PC-9 (cell line): ENCODE data around the gene RIPOR2. TPM values are rescaled to one million over a fixed set of nuclear protein-coding genes. Genes with fewer than 3 reads are reported as not detected.
A peak's percentile ranks its signal among the peaks of the same experiment; 100 is the strongest.
"Not testable (repeated sequence)": the region's sequence is repeated elsewhere in the genome, so short reads cannot be mapped to it uniquely, and the experiment has no call there.

Experiments used
- BruUV-seq: library from RNA; stranded (reverse); fragments of 400-500 nt; replicated peaks from 2 replicates; lab custom pipeline; 2021; lab: Mats Ljungman, UMichigan
- CTCF ChIA-PET: fragments of 300-600 bp; sonication (Branson Sonifier 250); formaldehyde crosslinking; loops from one replicate; lab custom pipeline; 2022; ENCODE audit warnings: antibody characterized with exemption; lab: Charles Lee
- POLR2A ChIA-PET: fragments of 300-600 bp; sonication (Branson Sonifier 250); formaldehyde crosslinking; loops from one replicate; lab custom pipeline; 2022; ENCODE audit warnings: antibody characterized with exemption; ENCODE audit not compliant: unreplicated experiment; lab: Charles Lee
- DNase-seq, 2 experiments: peaks; one replicate each; pipeline versions ENCODE4 v3.0.0 to v3.0.0-alpha.2; 2015 to 2022; ENCODE audit warnings: mixed read lengths in 1 of 2
- H2AFZ ChIP-seq: fragments of 200-600 bp; sonication (generic); 2 replicates; pipeline ENCODE4 v1.8.1; 2017; ENCODE audit warnings: antibody characterized with exemption
- H3F3A ChIP-seq: fragments of 200-600 bp; sonication (generic); 2 replicates; pipeline ENCODE4 v1.8.1; 2017; ENCODE audit warnings: antibody characterized with exemption, mild to moderate bottlenecking, low read depth; ENCODE audit not compliant: insufficient read depth
- H3K27ac ChIP-seq: fragments of 200-600 bp; sonication (generic); 2 replicates; pipeline ENCODE4 v1.6.1; 2016; ENCODE audit warnings: mixed run types
- H3K27me3 ChIP-seq: fragments of 200-600 bp; sonication (generic); 2 replicates; pipeline ENCODE4 v1.6.1; 2016; ENCODE audit warnings: low read depth, mixed run types; ENCODE audit not compliant: insufficient read depth
- H3K36me3 ChIP-seq: fragments of 200-600 bp; sonication (generic); 2 replicates; pipeline ENCODE4 v1.6.1; 2016; ENCODE audit warnings: low read depth, mixed run types
- H3K4me1 ChIP-seq: fragments of 200-600 bp; sonication (generic); replicated peaks from 2 replicates; pipeline ENCODE4 v1.6.1; 2016; ENCODE audit warnings: mixed run types; ENCODE audit not compliant: insufficient read depth
- H3K4me2 ChIP-seq: fragments of 200-600 bp; sonication (generic); 2 replicates; pipeline ENCODE4 v1.6.1; 2017; ENCODE audit warnings: mixed run types
- H3K4me3 ChIP-seq: fragments of 200-600 bp; sonication (generic); 2 replicates; pipeline ENCODE4 v1.6.1; 2016; ENCODE audit warnings: mixed run types
- H3K79me2 ChIP-seq: fragments of 200-600 bp; sonication (generic); 2 replicates; pipeline ENCODE4 v1.6.1; 2017; ENCODE audit warnings: low read depth, mixed run types
- H3K9me2 ChIP-seq: fragments of 200-600 bp; sonication (generic); 2 replicates; pipeline ENCODE4 v1.8.1; 2017; ENCODE audit warnings: mild to moderate bottlenecking; ENCODE audit not compliant: insufficient read depth
- H3K9me3 ChIP-seq: fragments of 200-600 bp; sonication (generic); 2 replicates; pipeline ENCODE4 v1.8.1; 2016; ENCODE audit warnings: low read depth; ENCODE audit not compliant: insufficient read depth
- H4K20me1 ChIP-seq: fragments of 200-600 bp; sonication (generic); 2 replicates; pipeline ENCODE4 v1.8.1; 2017; ENCODE audit not compliant: insufficient read depth
- EZH2 ChIP-seq: fragments of 200-600 bp; sonication (generic); IDR thresholded peaks from 2 replicates; pipeline ENCODE4 v1.8.0; 2017; ENCODE audit warnings: antibody characterized with exemption, low read depth
- intact Hi-C: fragments of 100-400 bp; cut with micrococcal nuclease; formaldehyde crosslinking; loops from one replicate; pipeline ENCODE4 v1.10.0; 2022; ENCODE audit not compliant: unreplicated experiment
- total RNA-seq: library from RNA; stranded (reverse); gene quantifications from 2 replicates; pipeline ENCODE4 v1.2.3, GENCODE V29; 2021
- TF ChIP-seq, protein P1 (sequence below): fragments of 200-600 bp; sonication (generic); conservative IDR thresholded peaks from 2 replicates; pipeline ENCODE4 v1.6.1; 2017; ENCODE audit warnings: mixed run types, antibody characterized with exemption, mild to moderate bottlenecking, moderate library complexity

RIPOR2 gene
- total RNA-seq, 1 experiment from 2014 or later, result 0.94 TPM

DNA sequence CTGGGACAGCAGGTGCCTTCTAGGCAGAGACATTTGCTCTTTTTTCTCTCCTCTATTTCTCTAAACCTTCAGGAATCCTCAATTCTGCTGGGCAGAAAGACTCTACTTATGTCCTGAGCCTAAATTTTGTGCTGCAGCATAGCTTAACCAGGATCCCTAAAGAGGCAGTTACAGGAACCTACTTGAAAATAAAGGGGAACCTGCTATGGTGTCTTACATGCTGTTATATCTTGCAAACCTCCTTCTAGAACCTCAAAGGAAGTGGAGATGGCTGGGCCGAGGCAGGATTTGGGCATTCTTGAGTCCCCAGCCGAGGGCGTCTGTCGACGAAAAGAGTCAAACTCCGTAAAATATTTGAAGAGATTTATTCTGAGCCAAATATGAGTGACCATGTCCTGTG lies 178.1 kb downstream of the RIPOR2 start:
- ChIA-PET POLR2A (no interaction called here), CTCF (no interaction called here)
- 0 out of 2 replicates have a peak, but pooled peaks cover 5% of the 10 kb centered on the region for H3K4me1 ChIP-seq
- H3K27me3 ChIP-seq, result no peaks in the 10 kb centered on the region
- H3K9me2 ChIP-seq, result no peaks in the 10 kb centered on the region
- no peak overlapping the region for H3K4me2 ChIP-seq
- no peak overlapping the region for H2AFZ ChIP-seq
- intact Hi-C loops, result no loop called here
- BruUV-seq, result no TSS peak
- H3K79me2 ChIP-seq, result no peaks in the 10 kb centered on the region
- H3K36me3 ChIP-seq, result no peaks in the 10 kb centered on the region
- no peak overlapping the region for H3K4me3 ChIP-seq
- 0 out of 2 replicates have a peak, but pooled peaks cover 6% of the 10 kb centered on the region for H3K9me3 ChIP-seq
- TF ChIP-seq EZH2, result no peak
- TF ChIP-seq, protein P1, sequence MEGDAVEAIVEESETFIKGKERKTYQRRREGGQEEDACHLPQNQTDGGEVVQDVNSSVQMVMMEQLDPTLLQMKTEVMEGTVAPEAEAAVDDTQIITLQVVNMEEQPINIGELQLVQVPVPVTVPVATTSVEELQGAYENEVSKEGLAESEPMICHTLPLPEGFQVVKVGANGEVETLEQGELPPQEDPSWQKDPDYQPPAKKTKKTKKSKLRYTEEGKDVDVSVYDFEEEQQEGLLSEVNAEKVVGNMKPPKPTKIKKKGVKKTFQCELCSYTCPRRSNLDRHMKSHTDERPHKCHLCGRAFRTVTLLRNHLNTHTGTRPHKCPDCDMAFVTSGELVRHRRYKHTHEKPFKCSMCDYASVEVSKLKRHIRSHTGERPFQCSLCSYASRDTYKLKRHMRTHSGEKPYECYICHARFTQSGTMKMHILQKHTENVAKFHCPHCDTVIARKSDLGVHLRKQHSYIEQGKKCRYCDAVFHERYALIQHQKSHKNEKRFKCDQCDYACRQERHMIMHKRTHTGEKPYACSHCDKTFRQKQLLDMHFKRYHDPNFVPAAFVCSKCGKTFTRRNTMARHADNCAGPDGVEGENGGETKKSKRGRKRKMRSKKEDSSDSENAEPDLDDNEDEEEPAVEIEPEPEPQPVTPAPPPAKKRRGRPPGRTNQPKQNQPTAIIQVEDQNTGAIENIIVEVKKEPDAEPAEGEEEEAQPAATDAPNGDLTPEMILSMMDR, result no peak
- no peaks in the 10 kb centered on the region for H4K20me1 ChIP-seq
- no peak for DNase-seq
- H3K27ac ChIP-seq, result no peak overlapping the region
- H3F3A ChIP-seq, result no peaks in the 10 kb centered on the region; the same call in 1 of the 2 replicates

DNA sequence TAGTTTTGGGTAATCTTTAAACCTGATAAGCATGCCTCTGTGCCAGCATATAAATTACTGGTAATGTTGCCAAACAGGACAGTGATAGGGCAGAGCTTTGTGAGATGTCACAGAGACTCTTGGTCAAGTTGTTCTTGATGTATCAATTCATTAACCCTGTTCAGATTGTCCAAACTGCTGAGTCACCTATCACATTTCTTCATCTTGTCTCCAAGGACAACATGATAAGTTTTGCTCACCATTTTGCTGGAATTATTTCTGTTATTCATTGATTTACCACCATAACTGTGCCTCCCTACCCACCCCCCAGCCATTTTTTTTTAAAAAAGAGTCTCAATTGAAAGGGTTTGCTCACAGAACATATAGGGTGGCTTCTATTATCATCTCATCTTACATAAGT lies 180.5 kb downstream of the RIPOR2 start:
- H3F3A ChIP-seq, result no peaks in the 10 kb centered on the region; the same call in 1 of the 2 replicates
- no TSS peak for BruUV-seq
- intact Hi-C loops, result no loop called here
- 0 out of 2 replicates have a peak, but pooled peaks cover 6% of the 10 kb centered on the region for H3K9me3 ChIP-seq
- DNase-seq, result no peak
- H4K20me1 ChIP-seq, result no peaks in the 10 kb centered on the region
- no peak overlapping the region for H3K4me3 ChIP-seq
- no peak overlapping the region for H3K27ac ChIP-seq
- no peaks in the 10 kb centered on the region for H3K36me3 ChIP-seq
- no peaks in the 10 kb centered on the region for H3K79me2 ChIP-seq
- H3K4me1 ChIP-seq, result 0 out of 2 replicates have a peak, but pooled peaks cover 5% of the 10 kb centered on the region
- no peaks in the 10 kb centered on the region for H3K27me3 ChIP-seq
- no peak for TF ChIP-seq EZH2
- TF ChIP-seq, protein P1, result no peak
- peak overlapping the region; percentile 74; the same call in 1 of the 2 replicates for H2AFZ ChIP-seq
- no peak overlapping the region for H3K4me2 ChIP-seq
- CTCF ChIA-PET, result no interaction called here
- no peaks in the 10 kb centered on the region for H3K9me2 ChIP-seq
- POLR2A ChIA-PET, result interaction anchor here (0.8 kb wide), 1 partner anchor 63 kb away, joined by 3 read pairs; no protein-coding TSS in a partner anchor

- H3K79me2 ChIP-seq, H3K27me3 ChIP-seq, BruUV-seq, H3K9me2 ChIP-seq, CTCF ChIA-PET, H3F3A ChIP-seq, H3K9me3 ChIP-seq, H3K4me2 ChIP-seq, H4K20me1 ChIP-seq, DNase-seq, H3K36me3 ChIP-seq, H3K4me1 ChIP-seq, H3K27ac ChIP-seq, intact Hi-C loops, H2AFZ ChIP-seq, H3K4me3 ChIP-seq: not testable (repeated sequence)
- POLR2A ChIA-PET, result interaction anchor here (0.8 kb wide), 1 partner anchor 62 kb away, joined by 3 read pairs; no protein-coding TSS in a partner anchor
These were observed 181.4 kb downstream of the RIPOR2 start for GRCh38 chr6:24754378-24754777.

Other genes with a start within 250 kb of the RIPOR2 start
- gene C6orf62, start 216.8 kb downstream of the RIPOR2 start, total RNA-seq, result 107 and 128 TPM in 2 replicates
- gene GMNN, start 161.0 kb downstream of the RIPOR2 start, total RNA-seq, result 53.1 and 54.8 TPM in 2 replicates
- gene ARMH2, start 137.0 kb downstream of the RIPOR2 start, total RNA-seq, result not detected in 2 replicates